ENCODE measurements around the gene TMEM39A. TPM values are rescaled to one million over a fixed set of nuclear protein-coding genes. Genes with fewer than 3 reads are reported as not detected.

The TMEM39A gene
- total and polyA plus RNA-seq, 4 donors = 4.7 to 69.2 (median 17.5) TPM

DNA sequence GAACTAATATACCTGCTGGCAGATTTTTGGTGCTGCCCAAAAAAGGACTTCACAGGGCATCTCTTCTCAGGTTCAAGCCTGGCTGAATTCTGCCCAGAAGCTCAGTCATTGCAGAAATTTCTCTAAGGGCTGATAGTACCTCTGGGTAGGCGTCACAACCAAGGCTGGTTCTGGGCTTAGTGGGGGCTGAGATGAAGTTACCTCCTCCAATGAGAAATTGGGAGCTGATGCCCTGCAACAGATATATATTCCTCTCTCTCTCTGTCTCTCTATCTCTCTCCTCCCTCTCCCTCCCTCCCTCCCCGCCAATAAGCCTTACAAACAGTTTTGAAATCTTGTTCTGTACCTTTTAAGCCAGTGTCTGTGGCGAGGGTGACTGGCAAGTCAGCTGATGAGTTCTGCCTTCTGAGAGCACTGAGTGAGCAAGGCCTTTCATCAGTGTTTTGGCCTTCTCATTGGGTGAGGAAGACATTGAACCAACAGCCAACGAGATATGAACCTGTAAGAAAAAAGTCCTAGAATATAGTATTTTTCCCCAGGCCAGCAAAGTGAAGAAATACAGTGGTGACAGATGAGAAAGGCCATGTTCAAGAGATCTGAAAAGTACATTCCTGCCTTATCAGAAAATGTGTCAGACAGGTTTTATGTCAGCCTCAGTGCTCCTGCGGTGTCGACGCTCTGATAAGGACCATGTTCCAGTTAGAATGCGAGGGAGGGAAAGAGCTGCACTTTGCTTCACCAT, 45.5 kb downstream of the TMEM39A start:
- no peak for DNase-seq (ENCODE audit: low spot score)
- Histone ChIP-seq H3K36me3 (ENCODE audit: control insufficient read depth in 4 of 4, insufficient read depth in 3 of 4, low read depth in 1 of 4, low read length in 3 of 4) (peaks cover 0 to 2% (median under 1%) of the 10 kb centered on the region in 4 donors), H3K27me3 (ENCODE audit: control insufficient read depth in 4 of 4, insufficient read depth in 4 of 4, low read length in 3 of 4) (no peaks in the 10 kb centered on the region), H3K9me3 (ENCODE audit: control insufficient read depth in 4 of 4, low read length in 3 of 4) (no peaks in the 10 kb centered on the region), H3K4me3 (ENCODE audit: low read depth in 1 of 3, low read length in 3 of 3) (no peak overlapping the region), H3K9ac (ENCODE audit: low read depth in 1 of 2, low read length in 2 of 2) (no peak overlapping the region), H3K27ac (ENCODE audit: low read depth in 1 of 2, low read length in 2 of 2) (no peak overlapping the region), H3K4me1 (ENCODE audit: control insufficient read depth in 4 of 4, insufficient read depth in 4 of 4, low read length in 3 of 4) (no peaks in the 10 kb centered on the region)
- TF ChIP-seq ZBTB33 (IDR thresholded peaks at IDR 0.05) (no peak), CTCF (IDR thresholded peaks at IDR 0.05; ENCODE audit: low read depth, low read length, missing input control) (no peak), SP1 (IDR thresholded peaks at IDR 0.05) (no peak), HNF4A (conservative IDR thresholded peaks at IDR 0.05) (no peak), RXRA (IDR thresholded peaks at IDR 0.05) (no peak), FOXA2 (IDR thresholded peaks at IDR 0.05) (no peak), HNF4G (IDR thresholded peaks at IDR 0.05) (no peak)
- WGBS = 89% methylated on average over 8 of the region's 8 CpGs

- TF ChIP-seq HNF4A (conservative IDR thresholded peaks at IDR 0.05) = no peak
- no peak for TF ChIP-seq HNF4G (IDR thresholded peaks at IDR 0.05)
- no peak for TF ChIP-seq FOXA1 (IDR thresholded peaks at IDR 0.05)
- TF ChIP-seq RXRA (IDR thresholded peaks at IDR 0.05) = no peak
- no peak for TF ChIP-seq JUND (IDR thresholded peaks at IDR 0.05)
- no peak for TF ChIP-seq ATF3 (IDR thresholded peaks at IDR 0.05)
- no peak for TF ChIP-seq NR2F2 (IDR thresholded peaks at IDR 0.05)
- TF ChIP-seq MAX (IDR thresholded peaks at IDR 0.05) = no peak
- TF ChIP-seq ZBTB33 (IDR thresholded peaks at IDR 0.05) = no peak
- no peak for TF ChIP-seq FOXA2 (IDR thresholded peaks at IDR 0.05)
- TF ChIP-seq SP1 (IDR thresholded peaks at IDR 0.05) = no peak
- TF ChIP-seq, protein P1, sequence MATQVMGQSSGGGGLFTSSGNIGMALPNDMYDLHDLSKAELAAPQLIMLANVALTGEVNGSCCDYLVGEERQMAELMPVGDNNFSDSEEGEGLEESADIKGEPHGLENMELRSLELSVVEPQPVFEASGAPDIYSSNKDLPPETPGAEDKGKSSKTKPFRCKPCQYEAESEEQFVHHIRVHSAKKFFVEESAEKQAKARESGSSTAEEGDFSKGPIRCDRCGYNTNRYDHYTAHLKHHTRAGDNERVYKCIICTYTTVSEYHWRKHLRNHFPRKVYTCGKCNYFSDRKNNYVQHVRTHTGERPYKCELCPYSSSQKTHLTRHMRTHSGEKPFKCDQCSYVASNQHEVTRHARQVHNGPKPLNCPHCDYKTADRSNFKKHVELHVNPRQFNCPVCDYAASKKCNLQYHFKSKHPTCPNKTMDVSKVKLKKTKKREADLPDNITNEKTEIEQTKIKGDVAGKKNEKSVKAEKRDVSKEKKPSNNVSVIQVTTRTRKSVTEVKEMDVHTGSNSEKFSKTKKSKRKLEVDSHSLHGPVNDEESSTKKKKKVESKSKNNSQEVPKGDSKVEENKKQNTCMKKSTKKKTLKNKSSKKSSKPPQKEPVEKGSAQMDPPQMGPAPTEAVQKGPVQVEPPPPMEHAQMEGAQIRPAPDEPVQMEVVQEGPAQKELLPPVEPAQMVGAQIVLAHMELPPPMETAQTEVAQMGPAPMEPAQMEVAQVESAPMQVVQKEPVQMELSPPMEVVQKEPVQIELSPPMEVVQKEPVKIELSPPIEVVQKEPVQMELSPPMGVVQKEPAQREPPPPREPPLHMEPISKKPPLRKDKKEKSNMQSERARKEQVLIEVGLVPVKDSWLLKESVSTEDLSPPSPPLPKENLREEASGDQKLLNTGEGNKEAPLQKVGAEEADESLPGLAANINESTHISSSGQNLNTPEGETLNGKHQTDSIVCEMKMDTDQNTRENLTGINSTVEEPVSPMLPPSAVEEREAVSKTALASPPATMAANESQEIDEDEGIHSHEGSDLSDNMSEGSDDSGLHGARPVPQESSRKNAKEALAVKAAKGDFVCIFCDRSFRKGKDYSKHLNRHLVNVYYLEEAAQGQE (IDR thresholded peaks at IDR 0.05) = no peak
- no peak for TF ChIP-seq GABPA (IDR thresholded peaks at IDR 0.05 in 1 of 2, conservative IDR thresholded peaks at IDR 0.05 in 1 of 2)
- no peak for TF ChIP-seq CTCF (IDR thresholded peaks at IDR 0.05; ENCODE audit: low read depth, low read length, missing input control)
- no peak for TF ChIP-seq YY1 (IDR thresholded peaks at IDR 0.05)
- TF ChIP-seq EGR1 (IDR thresholded peaks at IDR 0.05; ENCODE audit: low read depth in 2 of 2) = no peak
- no peak for TF ChIP-seq RAD21 (IDR thresholded peaks at IDR 0.05)
- no peak for TF ChIP-seq TAF1 (conservative IDR thresholded peaks at IDR 0.05)
- Histone ChIP-seq H3K27ac (ENCODE audit: low read depth in 1 of 2, low read length in 2 of 2) (no peak overlapping the region), H3K4me3 (ENCODE audit: low read depth in 1 of 3, low read length in 3 of 3) (no peak overlapping the region), H3K4me1 (ENCODE audit: control insufficient read depth in 4 of 4, insufficient read depth in 4 of 4, low read length in 3 of 4) (no peaks in the 10 kb centered on the region), H3K27me3 (ENCODE audit: control insufficient read depth in 4 of 4, insufficient read depth in 4 of 4, low read length in 3 of 4) (no peaks in the 10 kb centered on the region), H3K9me3 (ENCODE audit: control insufficient read depth in 4 of 4, low read length in 3 of 4) (no peaks in the 10 kb centered on the region), H3K36me3 (ENCODE audit: control insufficient read depth in 4 of 4, insufficient read depth in 3 of 4, low read depth in 1 of 4, low read length in 3 of 4) (peaks cover 0 to 2% (median under 1%) of the 10 kb centered on the region in 4 donors), H3K9ac (ENCODE audit: low read depth in 1 of 2, low read length in 2 of 2) (no peak overlapping the region)
- 92% methylated on average over 1 of the region's 1 CpG for WGBS
- DNase-seq (ENCODE audit: low spot score) = no peak
Measured at GRCh38 chr3:119416873-119417272, 46.5 kb downstream of the TMEM39A start.

All from liver (tissue), 9 donors.